ENCODE data around the gene CHST5. TPM values are rescaled to one million over a fixed set of nuclear protein-coding genes. Genes with fewer than 3 reads are reported as not detected.

Gene CHST5
- total and polyA plus RNA-seq, 2 of the 13 experiments (the other 11 are each of a cell fraction or from before 2014, with no cell fraction given) = 0.05 TPM; not detected in 1

DNA sequence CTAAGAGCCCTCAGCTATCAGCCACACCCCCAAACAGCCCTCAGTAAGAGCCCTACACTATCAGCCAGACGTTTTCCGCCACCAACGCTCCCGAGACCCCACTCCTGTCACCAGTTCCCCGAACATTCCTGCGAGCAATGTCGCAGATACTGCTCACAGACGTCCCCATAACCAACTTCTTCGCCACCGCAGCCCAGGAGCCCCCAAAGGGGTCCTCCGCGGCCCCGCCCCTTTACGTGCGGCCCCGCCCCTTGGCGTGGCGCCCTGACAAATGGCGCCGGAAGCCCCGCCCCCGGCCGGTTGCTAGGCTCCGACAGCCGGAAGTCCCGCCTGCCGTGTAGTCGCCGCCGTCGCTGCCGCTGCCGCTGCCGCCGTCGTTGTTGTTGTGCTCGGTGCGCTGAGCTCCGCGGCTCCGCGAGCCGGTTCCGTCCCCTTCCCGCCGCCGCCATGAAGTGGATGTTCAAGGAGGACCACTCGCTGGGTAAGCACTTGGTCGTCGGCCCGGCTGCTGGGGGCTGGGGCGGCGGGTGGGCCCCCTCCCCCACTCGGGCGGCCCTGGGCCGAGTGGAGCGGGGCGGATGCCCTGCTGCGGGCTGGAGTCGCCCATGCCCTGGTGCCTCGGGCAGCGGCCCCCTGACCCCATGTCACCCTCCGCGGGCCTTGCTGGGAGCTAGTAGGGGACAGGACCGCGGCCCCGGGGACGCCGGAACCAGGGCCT is 30.3 kb upstream of the CHST5 start, which contains the start of gene GABARAPL2 (continued):
- TF ChIP-seq, protein P1, sequence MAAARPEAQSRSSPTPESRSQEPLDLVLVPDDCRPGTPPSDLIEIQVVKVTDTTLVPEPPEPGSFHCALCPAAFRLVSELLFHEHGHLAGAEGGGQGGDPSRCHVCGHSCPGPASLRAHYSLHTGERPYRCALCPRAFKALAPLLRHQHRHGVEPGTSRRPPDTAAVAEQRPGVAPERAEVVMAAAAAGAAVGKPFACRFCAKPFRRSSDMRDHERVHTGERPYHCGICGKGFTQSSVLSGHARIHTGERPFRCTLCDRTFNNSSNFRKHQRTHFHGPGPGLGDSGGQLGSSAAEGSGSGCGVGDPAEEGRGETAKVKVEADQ (CRISPR knock-in tag; IDR thresholded peaks at IDR 0.05; ENCODE audit: borderline replicate concordance) = peak; percentile 70
- TF ChIP-seq HMG20A (CRISPR knock-in tag; IDR thresholded peaks at IDR 0.05; ENCODE audit: borderline replicate concordance) (0 out of 2 replicates have a peak, but pooled peaks have one; percentile 28), PHB2 (IDR thresholded peaks at IDR 0.05; ENCODE audit: partially characterized antibody) (no peak), ZNF558 (CRISPR knock-in tag; IDR thresholded peaks at IDR 0.05; ENCODE audit: borderline replicate concordance) (peak; percentile 64; the same call in 1 of the 2 replicates), SATB2 (CRISPR knock-in tag; IDR thresholded peaks at IDR 0.05) (peak; percentile 76), ETV5 (CRISPR knock-in tag; IDR thresholded peaks at IDR 0.05; ENCODE audit: borderline replicate concordance) (peak; percentile 37), MED1 (CRISPR knock-in tag; IDR thresholded peaks at IDR 0.05) (peak; percentile 46), ZNF564 (CRISPR knock-in tag; IDR thresholded peaks at IDR 0.05) (peak; percentile 78; the same call in 1 of the 2 replicates), IKZF4 (CRISPR knock-in tag; IDR thresholded peaks at IDR 0.05; ENCODE audit: borderline replicate concordance, low read depth, not compliant biosample characterization) (no peak), TSC22D2 (CRISPR knock-in tag; IDR thresholded peaks at IDR 0.05; ENCODE audit: borderline replicate concordance) (peak; percentile 31; the same call in 1 of the 2 replicates), ZNF850 (CRISPR knock-in tag; conservative IDR thresholded peaks at IDR 0.05) (0 out of 2 replicates have a peak, but pooled peaks have one; percentile 60), ZNF75D (CRISPR knock-in tag; IDR thresholded peaks at IDR 0.05; ENCODE audit: borderline replicate concordance) (no peak), ZNF274 (CRISPR knock-in tag; IDR thresholded peaks at IDR 0.05) (peak; percentile 81), ARNTL (CRISPR knock-in tag; IDR thresholded peaks at IDR 0.05) (peak; percentile 70; the same call in 1 of the 2 replicates), ZSCAN9 (CRISPR knock-in tag; IDR thresholded peaks at IDR 0.05; ENCODE audit: borderline replicate concordance) (no peak), AGO2 (optimal IDR thresholded peaks at IDR 0.05; ENCODE audit: low read depth, low read length) (peak; percentile 91), FOXA3 (CRISPR knock-in tag; IDR thresholded peaks at IDR 0.05) (0 out of 2 replicates have a peak, but pooled peaks have one; percentile 11), ZNF431 (CRISPR knock-in tag; IDR thresholded peaks at IDR 0.05; ENCODE audit: borderline replicate concordance, low read depth) (peak; percentile 81; the same call in 1 of the 2 replicates), ZNF142 (CRISPR knock-in tag; IDR thresholded peaks at IDR 0.05) (peak; percentile 71), POGZ (CRISPR knock-in tag; IDR thresholded peaks at IDR 0.05) (peak; percentile 17; the same call in 1 of the 2 replicates), ZNF777 (CRISPR knock-in tag; IDR thresholded peaks at IDR 0.05) (peak; percentile 83)
- TF ChIP-seq, protein P2, sequence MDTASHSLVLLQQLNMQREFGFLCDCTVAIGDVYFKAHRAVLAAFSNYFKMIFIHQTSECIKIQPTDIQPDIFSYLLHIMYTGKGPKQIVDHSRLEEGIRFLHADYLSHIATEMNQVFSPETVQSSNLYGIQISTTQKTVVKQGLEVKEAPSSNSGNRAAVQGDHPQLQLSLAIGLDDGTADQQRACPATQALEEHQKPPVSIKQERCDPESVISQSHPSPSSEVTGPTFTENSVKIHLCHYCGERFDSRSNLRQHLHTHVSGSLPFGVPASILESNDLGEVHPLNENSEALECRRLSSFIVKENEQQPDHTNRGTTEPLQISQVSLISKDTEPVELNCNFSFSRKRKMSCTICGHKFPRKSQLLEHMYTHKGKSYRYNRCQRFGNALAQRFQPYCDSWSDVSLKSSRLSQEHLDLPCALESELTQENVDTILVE (CRISPR knock-in tag; IDR thresholded peaks at IDR 0.05) = peak; percentile 39; the same call in 1 of the 2 replicates

All from HepG2 (cell line).